GM10266 (cell line): ENCODE data around the gene CALHM6.

Experiments used
- DNase-seq: peaks from one replicate; pipeline ENCODE4 v3.0.0; 2012; ENCODE audit errors: extremely low spot score
- TF ChIP-seq, protein P1 (sequence below): IDR thresholded peaks from 2 replicates; pipeline ENCODE4 v1.5.1; 2012; ENCODE audit warnings: mild to moderate bottlenecking, low read depth; ENCODE audit not compliant: control insufficient read depth, insufficient read depth; ENCODE audit errors: missing control alignments

Gene CALHM6

DNA sequence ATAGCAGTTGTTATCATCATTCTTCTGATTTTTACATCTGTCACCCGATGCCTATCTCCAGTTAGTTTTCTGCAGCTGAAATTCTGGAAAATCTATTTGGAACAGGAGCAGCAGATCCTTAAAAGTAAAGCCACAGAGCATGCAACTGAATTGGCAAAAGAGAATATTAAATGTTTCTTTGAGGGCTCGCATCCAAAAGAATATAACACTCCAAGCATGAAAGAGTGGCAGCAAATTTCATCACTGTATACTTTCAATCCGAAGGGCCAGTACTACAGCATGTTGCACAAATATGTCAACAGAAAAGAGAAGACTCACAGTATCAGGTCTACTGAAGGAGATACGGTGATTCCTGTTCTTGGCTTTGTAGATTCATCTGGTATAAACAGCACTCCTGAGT, 2.1 kb downstream of the CALHM6 start:
- TF ChIP-seq, protein P1, sequence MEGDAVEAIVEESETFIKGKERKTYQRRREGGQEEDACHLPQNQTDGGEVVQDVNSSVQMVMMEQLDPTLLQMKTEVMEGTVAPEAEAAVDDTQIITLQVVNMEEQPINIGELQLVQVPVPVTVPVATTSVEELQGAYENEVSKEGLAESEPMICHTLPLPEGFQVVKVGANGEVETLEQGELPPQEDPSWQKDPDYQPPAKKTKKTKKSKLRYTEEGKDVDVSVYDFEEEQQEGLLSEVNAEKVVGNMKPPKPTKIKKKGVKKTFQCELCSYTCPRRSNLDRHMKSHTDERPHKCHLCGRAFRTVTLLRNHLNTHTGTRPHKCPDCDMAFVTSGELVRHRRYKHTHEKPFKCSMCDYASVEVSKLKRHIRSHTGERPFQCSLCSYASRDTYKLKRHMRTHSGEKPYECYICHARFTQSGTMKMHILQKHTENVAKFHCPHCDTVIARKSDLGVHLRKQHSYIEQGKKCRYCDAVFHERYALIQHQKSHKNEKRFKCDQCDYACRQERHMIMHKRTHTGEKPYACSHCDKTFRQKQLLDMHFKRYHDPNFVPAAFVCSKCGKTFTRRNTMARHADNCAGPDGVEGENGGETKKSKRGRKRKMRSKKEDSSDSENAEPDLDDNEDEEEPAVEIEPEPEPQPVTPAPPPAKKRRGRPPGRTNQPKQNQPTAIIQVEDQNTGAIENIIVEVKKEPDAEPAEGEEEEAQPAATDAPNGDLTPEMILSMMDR, result no peak
- no peak for DNase-seq

- no peak for DNase-seq
- TF ChIP-seq, protein P1, result no peak
Observed at GRCh38 chr6:116465246-116465645, 4.1 kb downstream of the CALHM6 start.

- TF ChIP-seq, protein P1, result no peak
- no peak for DNase-seq
Observed at GRCh38 chr6:116467096-116467495, 5.9 kb downstream of the CALHM6 start.

GRCh38 chr6:116467514-116467913, 6.3 kb downstream of the CALHM6 start:
- no peak for DNase-seq
- TF ChIP-seq, protein P1, result no peak

DNA sequence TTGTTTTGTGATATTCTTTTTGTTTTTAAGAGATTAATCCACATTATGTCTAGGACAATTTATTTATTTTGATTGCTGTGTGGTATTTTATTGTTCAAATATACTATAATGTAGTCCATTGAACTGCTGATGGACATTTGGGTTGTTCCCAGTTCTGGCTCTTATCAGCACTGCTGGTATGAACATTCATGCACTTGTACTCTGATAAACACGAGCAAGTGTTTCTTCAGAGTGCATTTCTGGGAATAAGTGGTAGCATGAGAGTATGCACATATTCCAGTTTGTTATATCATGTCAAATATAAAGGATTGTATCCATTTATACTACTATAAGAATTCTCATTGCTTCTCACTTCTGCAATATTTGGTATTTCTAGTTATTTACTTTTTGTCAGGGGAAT, 7.1 kb downstream of the CALHM6 start:
- no peak for DNase-seq
- TF ChIP-seq, protein P1, result no peak

GRCh38 chr6:116471531-116471930, 10.4 kb downstream of the CALHM6 start:
- no peak for DNase-seq
- TF ChIP-seq, protein P1, result no peak

DNA sequence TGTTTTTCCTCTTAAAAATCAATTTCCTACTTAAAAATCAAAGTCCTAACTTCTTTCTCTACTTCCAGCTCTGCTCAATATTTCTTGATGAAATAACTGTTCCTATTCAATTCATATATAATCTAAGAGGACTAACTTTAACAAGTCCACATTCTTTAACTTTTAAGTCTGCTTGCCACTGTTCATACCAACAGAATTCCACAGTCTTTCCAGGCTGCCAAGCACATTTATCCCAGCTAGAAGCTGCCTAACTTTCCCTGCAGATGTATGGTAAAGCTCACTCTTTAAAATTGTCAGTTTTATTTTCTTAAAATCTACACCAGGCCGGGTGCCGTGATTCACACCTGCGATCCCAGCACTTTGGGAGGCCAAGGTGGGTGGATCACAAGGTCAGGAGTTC, 11.5 kb downstream of the CALHM6 start:
- DNase-seq, result no peak
- TF ChIP-seq, protein P1, result no peak
